ENCODE measurements around the gene MTMR12.

GRCh38 chr5:32355686-32356085 is 42.9 kb upstream of the MTMR12 start:
- TF ChIP-seq CTCF (IDR thresholded peaks at IDR 0.05 in 8 of 11, conservative IDR thresholded peaks at IDR 0.05 in 3 of 11) (no peak), POLR2A (IDR thresholded peaks at IDR 0.05) (no peak)
